HG02970 (cell line): ENCODE results near the gene CCDC81.
"Not testable (repeated sequence)": the region's sequence is repeated elsewhere in the genome, so short reads cannot be mapped to it uniquely, and the experiment has no call there.

Experiments used
- ATAC-seq: cut with Tn5 transposase; IDR thresholded peaks from one replicate; pipeline ENCODE4 v1.9.1; 2021; ENCODE audit warnings: mild to moderate bottlenecking, moderate library complexity, moderate number of reproducible peaks; ENCODE audit not compliant: unreplicated experiment, low FRiP score

Gene CCDC81

DNA sequence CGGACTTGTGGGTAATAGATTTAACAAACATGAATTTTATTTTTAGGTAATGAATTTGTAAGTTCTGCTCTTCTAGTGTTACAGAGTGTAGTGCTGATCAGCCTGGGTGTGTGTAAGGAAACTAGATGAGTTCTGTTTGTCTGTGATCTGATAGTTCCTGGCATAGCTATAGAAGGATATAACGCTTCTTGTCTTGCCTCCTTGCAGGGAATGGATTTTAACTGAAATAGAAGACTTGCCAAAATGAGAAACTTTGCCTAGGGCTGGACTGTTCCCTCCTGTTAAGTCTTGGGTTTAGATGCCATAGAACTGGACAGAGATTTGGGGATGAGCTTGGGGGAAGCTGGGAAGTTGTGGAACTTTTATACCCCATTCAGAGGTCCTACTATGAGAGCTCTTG is 11.6 kb downstream of the CCDC81 start:
- ATAC-seq, result no peak

DNA sequence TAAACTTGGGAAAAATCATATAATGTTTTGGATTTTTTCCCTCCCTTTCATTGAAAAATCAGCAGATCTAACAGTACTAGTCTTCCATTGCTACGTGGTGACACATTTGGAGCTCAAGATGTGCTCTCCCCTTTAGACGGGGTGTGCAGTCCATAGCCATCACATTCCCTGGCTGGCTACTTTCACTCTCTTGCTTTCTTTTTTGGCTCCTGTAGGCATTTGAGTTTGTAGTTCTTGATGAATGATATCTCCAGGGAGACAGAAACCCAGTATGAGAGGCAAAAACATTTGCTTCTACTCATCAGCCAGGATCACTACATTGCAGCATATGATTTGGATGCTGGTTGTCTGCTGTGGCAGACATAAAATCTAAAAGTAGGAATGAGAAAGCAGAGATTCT is 12.1 kb downstream of the CCDC81 start:
- no peak for ATAC-seq

GRCh38 chr11:86388198-86388597 is 13.5 kb downstream of the CCDC81 start:
- ATAC-seq, result no peak

DNA sequence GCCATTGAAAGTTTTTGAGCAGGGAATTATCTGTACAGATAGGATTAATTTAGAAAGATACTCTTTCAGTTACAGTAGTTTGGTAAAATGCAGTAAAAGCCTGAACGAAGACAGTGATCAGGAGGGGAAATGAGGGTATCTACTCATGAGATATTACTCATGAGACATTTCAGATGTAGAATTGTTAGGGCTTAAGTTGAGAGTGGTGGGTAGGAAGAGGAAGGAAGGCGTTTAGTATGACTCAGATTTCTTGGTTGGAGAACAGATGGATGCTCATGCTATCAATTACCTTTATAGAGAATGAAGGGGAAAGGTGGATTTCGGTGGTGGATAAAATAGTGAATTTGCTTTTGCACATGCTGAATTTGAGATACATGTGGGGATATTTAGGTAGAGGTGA is 15.8 kb downstream of the CCDC81 start:
- ATAC-seq, result no peak

DNA sequence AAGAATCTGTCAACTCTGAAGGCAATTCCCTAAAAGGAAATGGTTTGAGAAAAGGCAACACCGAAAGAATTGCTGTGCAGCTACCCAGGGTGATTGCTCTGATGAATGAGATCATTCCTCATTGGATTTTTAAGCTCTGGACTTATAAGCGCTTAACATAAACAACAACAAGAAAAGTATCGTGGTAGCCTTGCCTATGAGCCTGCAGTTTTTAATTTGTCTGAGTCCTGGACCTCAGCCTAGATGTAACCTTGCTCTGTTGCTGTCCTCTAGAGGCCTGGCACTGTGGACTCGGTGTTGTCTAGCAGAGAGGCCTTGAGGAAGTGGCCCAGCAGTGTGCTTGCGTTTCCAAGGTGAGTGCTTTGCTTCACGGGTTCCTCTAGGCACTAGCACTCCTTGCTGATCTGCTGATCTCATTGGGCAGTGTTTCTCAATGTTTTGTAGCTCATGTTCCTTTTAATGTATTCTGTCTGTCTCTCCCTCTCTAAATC is 20.4 kb downstream of the CCDC81 start:
- no peak for ATAC-seq

DNA sequence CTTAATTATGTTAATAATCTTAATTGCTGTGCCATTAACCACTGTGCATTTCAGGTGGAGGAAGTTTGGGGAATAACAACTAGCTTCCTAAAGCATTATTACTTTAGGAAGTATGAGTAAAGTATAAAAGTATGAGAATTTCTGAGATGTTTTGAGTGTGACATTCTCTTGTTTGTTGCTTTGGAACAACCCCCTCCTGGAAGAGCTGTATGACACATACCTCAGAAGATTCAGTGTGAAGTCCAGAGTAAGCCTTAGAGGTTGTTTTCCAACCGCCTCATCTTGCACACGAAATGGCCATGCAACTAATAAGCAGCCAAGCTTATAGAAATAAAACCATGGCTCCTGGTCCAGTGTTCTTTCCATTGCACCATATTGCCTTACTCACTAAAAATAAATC is 21.7 kb downstream of the CCDC81 start:
- ATAC-seq, result no peak

GRCh38 chr11:86397351-86397750 is 22.7 kb downstream of the CCDC81 start:
- no peak for ATAC-seq

DNA sequence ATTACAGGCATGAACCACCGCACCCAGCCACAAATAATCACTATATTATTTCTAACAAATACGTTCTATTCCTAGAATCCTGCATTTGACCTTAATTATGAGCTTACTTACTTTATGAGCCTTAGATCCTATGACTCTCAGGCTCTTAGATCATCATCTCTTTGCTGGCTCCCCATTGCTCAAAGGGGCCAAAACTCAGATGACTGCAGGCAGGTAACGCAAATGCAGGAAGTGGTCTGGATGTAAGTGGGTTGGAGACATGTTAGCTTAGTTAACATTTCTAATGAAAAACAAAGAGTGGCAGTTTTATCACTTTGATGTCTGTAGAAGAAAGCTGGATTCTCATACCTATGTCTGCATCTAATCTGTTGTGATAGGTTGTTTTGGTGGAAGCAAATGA is 23.4 kb downstream of the CCDC81 start:
- ATAC-seq, result no peak

DNA sequence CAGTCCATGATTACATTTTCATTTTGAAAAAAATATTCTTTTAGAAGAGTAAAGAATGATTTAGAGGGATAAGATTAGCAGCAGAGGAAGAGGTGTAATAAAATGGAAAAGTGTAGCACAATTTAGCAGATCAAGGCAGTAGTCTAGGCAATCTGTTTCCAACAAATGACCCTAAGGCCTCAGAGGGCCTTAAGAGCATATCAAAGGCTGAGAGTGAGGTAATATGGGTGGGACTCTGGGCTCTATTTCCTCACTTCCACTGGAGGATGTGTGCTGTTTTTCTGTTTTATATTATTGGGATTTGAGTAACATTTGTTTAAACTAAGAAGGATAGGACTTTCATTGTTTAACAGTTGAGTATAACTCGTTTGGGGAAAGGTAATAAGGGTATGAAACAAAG is 28.8 kb downstream of the CCDC81 start:
- no peak for ATAC-seq

- no peak for ATAC-seq
These were observed 34.2 kb downstream of the CCDC81 start for GRCh38 chr11:86408845-86409244.

DNA sequence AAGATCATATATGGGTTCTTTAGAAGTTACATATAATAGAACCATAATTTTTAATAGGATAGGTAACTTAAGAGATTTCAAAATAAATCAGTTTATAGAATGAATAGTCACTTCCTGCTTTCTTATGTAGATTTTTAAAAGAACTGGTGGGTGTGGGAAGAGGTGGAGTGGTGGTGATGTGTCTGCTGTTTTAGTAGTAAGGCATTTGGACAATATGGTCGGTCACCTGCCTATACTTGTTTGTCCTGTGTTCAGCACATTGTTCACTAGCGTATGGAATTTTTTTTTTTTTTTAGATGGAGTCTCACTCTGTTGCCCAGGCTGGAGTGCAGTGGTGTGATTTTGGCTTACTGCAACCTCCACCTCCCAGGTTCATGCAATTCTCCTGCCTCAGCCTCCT is 39.3 kb downstream of the CCDC81 start:
- ATAC-seq, result no peak

DNA sequence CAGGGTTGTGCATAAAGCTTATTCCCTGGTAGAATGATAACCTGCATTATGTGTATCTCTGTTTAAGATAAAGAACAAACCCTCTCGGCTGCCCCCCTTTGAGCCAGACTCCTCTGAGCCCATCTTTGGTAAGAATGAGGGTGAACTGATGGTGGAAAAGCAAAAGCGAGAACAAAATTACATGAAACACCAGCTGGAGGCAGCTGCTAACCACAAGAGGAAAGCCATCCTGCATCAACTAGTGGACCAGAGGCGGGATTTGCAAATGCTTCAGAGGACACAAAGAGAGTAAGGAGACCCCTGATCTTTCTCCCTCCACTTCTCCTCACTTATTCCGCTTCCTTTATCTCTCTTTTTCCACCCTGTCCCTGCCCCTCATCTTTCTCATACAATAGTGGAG is 40.3 kb downstream of the CCDC81 start:
- no peak for ATAC-seq

DNA sequence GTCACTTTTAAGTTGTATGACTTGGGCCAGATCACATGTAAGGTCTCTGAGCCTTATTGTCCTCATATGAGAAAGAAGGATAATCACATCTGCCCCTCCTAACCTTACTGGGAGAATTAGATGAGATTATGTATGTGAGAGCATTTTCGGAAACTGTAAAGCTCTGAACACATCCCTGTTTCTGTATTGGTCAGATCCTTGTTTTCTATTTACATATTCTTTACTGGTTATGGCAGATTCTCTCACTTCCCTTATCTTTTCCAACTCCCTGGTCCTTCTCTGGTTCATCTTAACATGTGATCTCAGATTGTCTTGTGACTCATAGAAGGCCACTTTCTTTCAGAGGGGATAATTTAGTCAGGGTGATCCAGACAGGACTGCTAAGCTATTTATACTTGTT is 41.8 kb downstream of the CCDC81 start:
- no peak for ATAC-seq

DNA sequence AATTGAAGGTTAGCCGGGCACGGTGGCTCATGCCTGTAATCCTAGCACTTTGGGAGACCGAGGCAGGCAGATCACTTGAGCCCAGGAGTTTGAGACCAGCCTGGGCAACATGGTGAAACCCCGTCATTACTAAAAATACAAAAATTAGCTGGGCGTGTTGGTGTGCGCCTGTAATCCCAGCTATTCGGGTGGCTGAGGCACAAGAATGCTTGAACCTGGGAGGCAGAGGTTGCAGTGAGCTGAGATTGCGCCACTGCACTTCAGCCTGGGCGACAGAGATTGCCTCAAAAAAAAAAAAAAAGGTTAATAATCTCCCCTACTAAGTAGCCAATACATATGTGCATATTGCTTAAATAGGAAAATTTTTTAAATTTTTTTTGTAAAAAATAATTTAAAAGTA is 42.3 kb downstream of the CCDC81 start:
- not testable (repeated sequence) for ATAC-seq

- no peak for ATAC-seq
These were observed 43.4 kb downstream of the CCDC81 start for GRCh38 chr11:86418106-86418505.

- no peak for ATAC-seq
These were observed 43.8 kb downstream of the CCDC81 start for GRCh38 chr11:86418513-86418912.

- ATAC-seq, result no peak
These were observed 44.2 kb downstream of the CCDC81 start for GRCh38 chr11:86418917-86419316.

- ATAC-seq, result no peak
These were observed 47.3 kb downstream of the CCDC81 start for GRCh38 chr11:86421946-86422345.

GRCh38 chr11:86422371-86422770 is 47.7 kb downstream of the CCDC81 start:
- ATAC-seq, result no peak

DNA sequence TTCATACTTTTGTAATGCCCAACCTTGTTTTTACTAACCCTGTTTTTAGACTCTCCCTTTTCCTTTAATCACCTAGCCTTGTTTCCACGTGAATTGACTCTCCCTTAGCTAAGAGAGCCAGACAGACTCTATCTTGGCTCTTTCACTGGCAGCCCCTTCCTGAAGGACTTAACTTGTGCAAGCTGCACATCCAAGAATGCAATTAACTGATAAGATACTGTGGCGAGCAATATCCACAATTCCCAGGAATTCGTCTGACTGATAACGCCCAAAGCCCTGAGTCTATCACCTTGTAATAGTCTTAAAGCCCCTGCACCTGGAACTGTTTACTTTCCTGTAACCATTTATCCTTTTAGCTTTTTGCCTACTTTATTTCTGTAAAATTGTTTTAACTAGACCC is 48.8 kb downstream of the CCDC81 start:
- not testable (repeated sequence) for ATAC-seq

DNA sequence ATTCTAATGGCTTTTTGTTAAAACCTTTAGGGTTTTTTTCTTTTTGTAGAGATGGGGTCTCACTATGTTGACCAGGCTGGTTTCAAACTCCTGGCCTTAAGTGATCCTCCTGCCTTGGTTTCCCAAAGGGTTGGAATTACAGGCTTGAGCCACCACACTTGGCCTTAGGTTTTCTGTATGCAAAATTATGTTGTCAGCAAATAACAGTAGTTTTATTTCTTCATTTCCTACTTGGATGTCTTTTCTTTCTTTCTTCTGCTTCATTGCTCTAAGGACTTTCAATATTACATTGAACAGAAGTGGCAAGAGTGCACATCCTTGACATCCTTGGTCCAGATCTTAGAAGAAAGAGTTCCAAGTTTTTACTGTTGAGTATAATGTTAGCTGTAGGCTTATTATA is 52.8 kb downstream of the CCDC81 start:
- ATAC-seq, result no peak

- ATAC-seq, result no peak
These were observed 56.6 kb downstream of the CCDC81 start for GRCh38 chr11:86431258-86431657.

- not testable (repeated sequence) for ATAC-seq
These were observed 58.8 kb downstream of the CCDC81 start for GRCh38 chr11:86433361-86434095.
